ENCODE results near the gene OR6J1.
"Not testable (repeated sequence)": the region's sequence is repeated elsewhere in the genome, so short reads cannot be mapped to it uniquely, and the experiment has no call there.

OR6J1 gene

GRCh38 chr14:22650046-22650739 is 6.0 kb upstream of the OR6J1 start:
- no peak for DNase-seq

GRCh38 chr14:22648506-22648905 is 4.4 kb upstream of the OR6J1 start:
- DNase-seq = no peak

DNA sequence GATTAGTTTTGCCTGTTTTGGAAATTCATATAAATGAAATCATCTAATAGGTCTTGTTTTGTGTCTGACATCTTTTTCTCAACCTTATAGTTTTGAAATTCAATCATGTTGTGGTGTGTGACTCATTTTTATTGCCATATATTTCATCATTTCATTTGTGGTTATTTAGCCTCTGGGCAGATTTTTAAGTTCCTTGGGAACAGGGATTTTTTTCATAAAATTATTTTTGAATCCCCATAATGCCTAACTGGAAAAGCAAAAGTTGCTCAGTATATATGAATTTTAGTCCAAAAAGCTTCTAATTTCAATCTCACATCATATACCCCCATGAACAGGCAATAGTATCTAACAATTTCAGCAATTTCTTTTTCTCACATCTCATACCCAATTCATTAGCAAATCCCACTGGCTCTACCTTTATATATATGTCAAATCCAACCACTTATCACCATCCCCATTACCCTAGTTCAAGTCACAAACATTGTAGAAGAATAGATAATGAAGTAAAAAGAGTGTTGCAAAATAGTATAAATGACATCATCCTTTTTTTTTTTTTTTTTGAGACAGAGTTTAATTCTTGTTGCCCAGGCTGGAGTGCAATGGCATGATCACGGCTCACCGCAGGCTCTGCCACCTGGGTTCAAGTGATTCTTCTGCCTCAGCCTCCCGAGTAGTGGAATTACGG is 2.6 kb upstream of the OR6J1 start:
- DNase-seq = no peak

DNA sequence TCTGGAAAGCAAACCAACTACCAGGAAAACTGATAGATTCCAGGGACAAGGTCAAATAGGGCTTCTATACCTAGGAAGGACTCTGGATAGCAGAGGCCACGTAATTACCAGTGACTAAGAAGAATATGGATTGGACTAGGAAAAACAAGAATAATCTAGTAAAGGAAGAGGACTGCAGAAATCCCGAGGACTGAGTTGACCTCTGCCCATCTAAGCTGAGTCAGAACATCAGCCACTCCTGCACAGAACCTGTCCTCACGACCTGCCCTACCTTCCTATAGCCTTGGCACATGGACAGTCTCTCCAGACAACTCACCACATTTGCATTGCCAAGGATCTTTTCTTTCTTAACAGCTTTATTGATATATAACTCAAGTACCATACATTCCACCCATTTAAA is 2.3 kb downstream of the OR6J1 start:
- DNase-seq = no peak

- DNase-seq = no peak
Measured at GRCh38 chr14:22640192-22640591, 4.0 kb downstream of the OR6J1 start.

DNA sequence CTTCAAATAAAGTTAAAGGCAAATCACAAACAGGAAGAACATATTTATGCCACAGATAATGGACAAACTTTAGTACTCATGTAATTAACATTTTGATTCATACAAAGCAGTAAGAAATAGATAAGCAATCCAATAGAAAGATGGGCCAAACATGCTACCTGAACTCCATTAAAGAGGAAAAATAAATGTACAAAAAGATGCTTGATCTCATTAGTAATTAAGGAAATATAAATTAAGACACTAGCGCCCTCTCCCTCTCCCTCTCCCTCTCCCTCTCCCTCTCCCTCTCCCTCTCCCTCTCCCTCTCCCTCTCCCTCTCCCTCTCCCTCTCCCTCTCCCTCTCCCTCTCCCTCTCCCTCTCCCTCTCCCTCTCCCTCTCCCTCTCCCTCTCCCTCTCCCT is 8.2 kb downstream of the OR6J1 start:
- DNase-seq = not testable (repeated sequence)

- no peak for DNase-seq
Measured at GRCh38 chr14:22634233-22634900, 9.8 kb downstream of the OR6J1 start.

DNA sequence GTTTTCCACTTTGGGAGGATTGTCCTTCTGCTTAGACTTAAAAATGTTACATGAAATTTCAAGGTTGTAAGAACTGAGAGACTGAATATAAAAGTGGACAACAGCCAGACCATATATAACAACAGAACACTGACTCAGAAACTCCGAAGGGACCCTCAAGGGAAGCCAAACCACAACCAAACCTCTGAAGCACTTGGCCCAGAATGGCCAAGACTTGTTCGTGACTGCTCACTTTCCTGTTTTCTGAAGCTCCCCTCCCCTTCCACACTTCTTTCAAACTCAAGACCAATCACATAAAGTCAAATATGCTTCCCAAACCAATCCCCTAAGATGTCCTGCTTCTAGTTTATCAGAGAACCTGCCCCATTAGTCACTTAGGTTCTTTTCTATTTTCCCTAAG is 13.7 kb downstream of the OR6J1 start:
- no peak for DNase-seq

DNA sequence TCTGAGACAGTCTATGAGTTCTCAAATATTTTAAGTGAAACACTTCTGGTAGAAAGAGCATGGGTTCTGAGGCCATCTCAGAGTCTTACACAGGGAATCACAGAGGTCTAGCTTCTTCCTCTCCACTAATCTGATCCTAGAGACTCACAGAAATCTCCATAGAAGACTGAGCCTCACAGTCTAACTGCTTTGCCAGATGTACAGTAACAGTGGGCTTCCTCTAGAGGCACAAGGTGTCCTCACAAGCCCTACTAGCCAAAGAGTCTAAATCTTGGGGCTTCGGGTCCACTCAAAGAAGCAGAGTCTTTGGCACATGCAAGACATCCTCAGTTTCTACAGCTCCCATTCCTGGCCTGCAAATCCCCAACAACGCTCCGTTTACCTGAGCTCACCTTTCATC is 14.1 kb downstream of the OR6J1 start:
- no peak for DNase-seq

- DNase-seq = no peak
Measured at GRCh38 chr14:22629361-22629760, 14.8 kb downstream of the OR6J1 start.

GRCh38 chr14:22627506-22628263 is 16.5 kb downstream of the OR6J1 start:
- no peak for DNase-seq

DNA sequence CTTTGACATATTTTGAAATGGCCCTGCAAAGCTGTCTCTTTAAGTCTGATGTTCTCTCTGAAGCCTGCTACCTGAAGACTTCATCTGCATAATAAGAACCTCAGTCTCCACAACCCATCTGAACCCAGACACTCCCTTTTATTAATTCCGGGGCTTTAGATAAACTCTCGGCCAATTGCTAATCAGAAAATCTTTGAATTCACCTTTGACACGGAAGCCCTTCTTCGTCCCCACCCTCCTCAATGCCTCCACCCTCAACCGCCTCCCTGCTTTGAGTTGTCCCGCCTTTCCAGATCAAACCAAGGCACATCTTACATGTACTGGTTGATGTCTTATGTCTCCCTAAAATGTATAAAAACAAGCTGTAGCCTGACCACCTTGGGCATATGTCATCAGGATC is 17.6 kb downstream of the OR6J1 start:
- DNase-seq = no peak

- DNase-seq = no peak
Measured at GRCh38 chr14:22623047-22623446, 21.1 kb downstream of the OR6J1 start.

- no peak for DNase-seq
Measured at GRCh38 chr14:22622255-22622654, 21.9 kb downstream of the OR6J1 start.

DNA sequence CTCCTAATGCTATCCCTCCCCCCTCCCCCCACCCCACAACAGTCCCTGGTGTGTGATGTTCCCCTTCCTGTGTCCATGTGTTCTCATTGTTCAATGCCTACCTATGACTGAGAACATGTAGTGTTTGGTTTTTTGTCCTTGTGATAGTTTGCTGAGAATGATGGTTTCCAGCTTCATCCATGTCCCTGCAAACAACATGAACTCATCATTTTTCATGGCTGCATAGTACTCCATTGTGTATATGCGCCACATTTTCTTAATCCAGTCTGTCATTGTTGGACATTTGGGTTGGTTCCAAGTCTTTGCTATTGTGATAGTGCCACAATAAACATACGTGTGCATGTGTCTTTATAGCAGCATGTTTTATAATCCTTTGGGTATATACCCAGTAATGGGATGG is 28.4 kb downstream of the OR6J1 start:
- not testable (repeated sequence) for DNase-seq

DNA sequence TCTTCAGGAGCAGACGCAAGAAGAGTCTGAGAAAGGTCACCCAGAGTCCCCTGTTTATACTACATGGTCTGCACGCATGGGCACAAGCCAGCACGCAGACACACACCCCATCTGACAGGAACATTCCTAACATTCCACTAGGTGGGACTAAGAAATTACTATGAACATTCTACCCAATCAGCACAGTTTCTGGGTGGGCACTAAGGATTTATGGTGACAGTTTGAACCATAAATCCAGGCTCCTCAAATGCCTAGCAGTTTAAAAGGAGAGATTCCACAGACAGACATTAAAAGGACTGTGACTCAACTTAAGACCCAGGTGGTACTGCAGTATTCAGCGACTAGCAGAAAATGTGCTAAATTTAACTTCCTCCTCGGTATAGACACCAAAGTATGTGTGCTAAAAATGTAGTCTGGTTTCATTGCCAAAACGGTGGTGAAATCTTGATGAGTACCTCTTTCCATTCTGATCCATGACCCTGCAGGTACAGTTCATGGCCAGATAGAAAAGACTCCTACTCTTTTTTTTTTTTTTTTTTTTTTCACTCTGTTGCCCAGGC is 29.8 kb downstream of the OR6J1 start:
- no peak for DNase-seq

- DNase-seq = no peak
Measured at GRCh38 chr14:22613736-22614239, 30.4 kb downstream of the OR6J1 start.

GRCh38 chr14:22613106-22613695 is 31.0 kb downstream of the OR6J1 start:
- DNase-seq = no peak

- DNase-seq = no peak
Measured at GRCh38 chr14:22610931-22611330, 33.2 kb downstream of the OR6J1 start.

GRCh38 chr14:22607291-22607690 is 36.9 kb downstream of the OR6J1 start:
- no peak for DNase-seq

DNA sequence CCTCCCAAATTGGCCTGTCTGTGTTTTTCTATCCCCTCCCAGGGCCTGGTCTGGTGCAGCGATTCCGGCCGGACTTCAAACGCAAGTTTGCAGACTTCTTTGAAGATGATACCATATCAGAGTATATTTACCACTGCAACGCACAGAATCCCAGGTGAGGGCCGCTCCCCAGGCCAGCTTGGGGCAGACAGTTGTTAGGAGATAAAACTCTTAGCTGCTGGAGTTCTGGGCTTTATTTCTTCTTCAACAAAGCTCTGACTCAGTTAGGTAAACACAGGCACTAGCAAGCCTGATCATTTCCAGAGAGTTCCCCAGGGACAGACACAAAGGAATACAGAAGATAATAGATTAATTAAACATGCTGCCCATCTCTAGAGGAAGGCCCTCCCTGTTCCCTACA is 37.8 kb downstream of the OR6J1 start:
- DNase-seq = no peak

- no peak for DNase-seq
Measured at GRCh38 chr14:22602862-22603261, 41.3 kb downstream of the OR6J1 start.

Measured in CD4-positive, alpha-beta T cell treated with Interleukin-6 for 4 hours (primary cell).